GM12878 (cell line): Measurements from ENCODE around the gene FAM114A1. TPM values are rescaled to one million over a fixed set of nuclear protein-coding genes. Genes with fewer than 3 reads are reported as not detected.

Experiments
- ASH2L ChIP-seq: fragments of 300-600, 200-600 bp; sonication (generic); IDR thresholded peaks from 2 replicates; pipeline ENCODE4 v1.6.1; 2017; ENCODE audit warnings: low read depth, mild to moderate bottlenecking, borderline replicate concordance
- BRCA1 ChIP-seq: IDR thresholded peaks from 2 replicates; pipeline ENCODE4 v1.6.1; 2011; ENCODE audit warnings: low read depth, low read length, improper control_type of control experiment
- CEBPZ ChIP-seq: fragments of 150-350 bp; IDR thresholded peaks from 2 replicates; pipeline ENCODE4 v1.6.1; 2016; ENCODE audit warnings: low read depth, low read length
- CHD1 ChIP-seq: IDR thresholded peaks from 2 replicates; pipeline ENCODE4 v1.6.1; 2012; ENCODE audit warnings: low read depth, low read length, improper control_type of control experiment
- CHD4 ChIP-seq: fragments of 200-600 bp; sonication (generic); IDR thresholded peaks from 2 replicates; pipeline ENCODE4 v1.6.1; 2016; ENCODE audit warnings: mild to moderate bottlenecking
- ESRRA ChIP-seq: IDR thresholded peaks from 2 replicates; pipeline ENCODE4 v1.6.1; 2012; ENCODE audit warnings: mild to moderate bottlenecking, low read length, improper control_type of control experiment
- EZH2 ChIP-seq: IDR thresholded peaks from 2 replicates; pipeline ENCODE4 v1.6.1; 2012; ENCODE audit warnings: low read depth, mild to moderate bottlenecking, control low read depth, inconsistent platforms, low read length, borderline replicate concordance; ENCODE audit not compliant: control insufficient read depth
- FOXM1 ChIP-seq: IDR thresholded peaks from 2 replicates; pipeline ENCODE4 v1.6.1; 2012; ENCODE audit warnings: low read depth, mild to moderate bottlenecking, inconsistent platforms, low read length, moderate library complexity
- IRF5 ChIP-seq: fragments of 450-650 bp; IDR thresholded peaks from 2 replicates; pipeline ENCODE4 v1.6.1; 2017; ENCODE audit warnings: borderline replicate concordance
- MAX ChIP-seq: IDR thresholded peaks from 2 replicates; pipeline ENCODE4 v1.6.1; 2012; ENCODE audit warnings: low read depth, low read length, improper control_type of control experiment
- MLLT1 ChIP-seq: fragments of 450-650 bp; IDR thresholded peaks from 2 replicates; pipeline ENCODE4 v1.6.1; 2016; ENCODE audit warnings: mild to moderate bottlenecking
- MTA3 ChIP-seq: IDR thresholded peaks from 2 replicates; pipeline ENCODE4 v1.6.1; 2012; ENCODE audit warnings: low read length, inconsistent platforms, borderline replicate concordance
- NFYA ChIP-seq: IDR thresholded peaks from 2 replicates; pipeline ENCODE4 v1.6.1; 2011; ENCODE audit warnings: low read depth, mild to moderate bottlenecking, low read length, improper control_type of control experiment, borderline replicate concordance
- PBX3 ChIP-seq: IDR thresholded peaks from 2 replicates; pipeline ENCODE4 v1.6.1; 2011; ENCODE audit warnings: mild to moderate bottlenecking, low read depth, low read length, moderate library complexity; ENCODE audit not compliant: insufficient replicate concordance
- PML ChIP-seq: IDR thresholded peaks from 2 replicates; pipeline ENCODE4 v1.6.1; 2012; ENCODE audit warnings: low read length, inconsistent platforms
- PRDM15 ChIP-seq: fragments of 450-650 bp; formaldehyde crosslinking; IDR thresholded peaks from 2 replicates; pipeline ENCODE4 v1.4.0; 2020; ENCODE audit warnings: mild to moderate bottlenecking, moderate library complexity
- SPI1 ChIP-seq: IDR thresholded peaks from 2 replicates; pipeline ENCODE4 v1.6.1; 2011; ENCODE audit warnings: low read depth, mild to moderate bottlenecking, low read length, moderate library complexity, borderline replicate concordance; ENCODE audit not compliant: insufficient read depth
- SUZ12 ChIP-seq: fragments of 200-600 bp; sonication (generic); IDR thresholded peaks from one replicate; pipeline ENCODE4 v1.6.1; 2018; ENCODE audit warnings: antibody characterized with exemption, mild to moderate bottlenecking; ENCODE audit not compliant: unreplicated experiment
- WRNIP1 ChIP-seq: IDR thresholded peaks from 2 replicates; pipeline ENCODE4 v1.6.1; 2011; ENCODE audit warnings: low read depth, low read length, improper control_type of control experiment, borderline replicate concordance
- polyA plus RNA-seq, 11 experiments: library from polyadenylated mRNA; depleted of rRNA in 4 of 11; unstranded in 6 of 11; stranded (reverse) in 5 of 11; fragments of >200 nt; fragmentation: Nextera tagmentation in 4 of 11; fragmentation: Illumina TruSeq in 1 of 11; extraction: Ambion mirVana in 4 of 11; extraction: Trizol in 1 of 11; gene quantifications; 1 replicate in 1 of 11; 2 replicates in 10 of 11; pipeline versions ENCODE4 v1.2.1 to v1.2.3, GENCODE V29; 2011 to 2016; ENCODE audit warnings: inconsistent platforms in 2 of 11, missing spikeins in 2 of 11, low read depth in 1 of 11
- total RNA-seq, 4 experiments: library from RNA; depleted of rRNA in 3 of 4; stranded (reverse); fragments of >200 nt in 3 of 4; fragmentation: Illumina TruSeq in 1 of 4; extraction: Trizol in 1 of 4; gene quantifications; 2 replicates each; pipeline versions ENCODE4 v1.2.1 to v1.2.3, GENCODE V29; 2013 to 2021

The FAM114A1 gene
- total and polyA plus RNA-seq, 10 of the 15 experiments (the other 5 are each of a cell fraction or from before 2014, with no cell fraction given): 1.3 to 6.2 (median 3.9) TPM

GRCh38 chr4:38939165-38939564 lies 71.6 kb downstream of the FAM114A1 start (continued):
- TF ChIP-seq PRDM15: no peak
- no peak for TF ChIP-seq SUZ12
- TF ChIP-seq ESRRA: no peak
- TF ChIP-seq EZH2: no peak
- no peak for TF ChIP-seq ASH2L
- no peak for TF ChIP-seq PBX3
- peak; percentile 57; the same call in 1 of the 2 replicates for TF ChIP-seq MTA3
- TF ChIP-seq MLLT1: no peak
- peak; percentile 67 for TF ChIP-seq SPI1
- no peak for TF ChIP-seq CHD4
- no peak for TF ChIP-seq CEBPZ
- no peak for TF ChIP-seq WRNIP1
- no peak for TF ChIP-seq IRF5
- TF ChIP-seq MAX: no peak
- TF ChIP-seq BRCA1: no peak
- peak; percentile 65; the same call in 1 of the 2 replicates for TF ChIP-seq PML
- no peak for TF ChIP-seq CHD1
- peak; percentile 86; the same call in 1 of the 2 replicates for TF ChIP-seq FOXM1
- no peak for TF ChIP-seq NFYA
